DOHH2 (cell line): ENCODE measurements around the gene SPRED3.

ENCODE experiments used
- EZH2phosphoT487 ChIP-seq: fragments of 200-600 bp; sonication (generic); IDR thresholded peaks from 2 replicates; pipeline ENCODE4 v1.6.1; 2017; ENCODE audit warnings: borderline replicate concordance, mild to moderate bottlenecking, antibody characterized with exemption, low read length, moderate library complexity, mixed read lengths
- TF ChIP-seq, protein P1 (sequence below): fragments of 200-600 bp; sonication (generic); IDR thresholded peaks from one replicate; pipeline ENCODE4 v1.5.1; 2014; ENCODE audit warnings: antibody characterized with exemption, mild to moderate bottlenecking, low read depth, low read length; ENCODE audit not compliant: poor library complexity, severe bottlenecking

DNA sequence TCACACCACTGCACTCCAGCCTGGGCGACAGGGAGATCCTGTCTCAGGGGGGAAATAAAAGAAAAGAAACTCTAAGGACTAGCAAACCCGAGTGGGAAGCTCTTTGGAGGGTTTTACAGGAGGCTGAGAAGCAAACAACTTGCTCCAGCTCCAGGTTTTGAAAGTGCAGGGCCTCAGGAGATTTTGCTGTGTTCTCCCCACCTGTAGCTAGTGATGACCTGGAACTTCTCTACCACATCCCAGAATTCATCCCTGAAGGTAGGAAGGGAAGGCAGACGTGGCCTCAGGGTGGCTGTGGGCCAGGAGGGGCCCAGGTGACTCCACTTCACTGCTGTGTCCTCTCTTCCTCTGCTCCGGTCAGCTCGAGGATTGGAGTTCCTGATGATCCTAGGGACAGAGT is 30.4 kb upstream of the SPRED3 start:
- TF ChIP-seq, protein P1, sequence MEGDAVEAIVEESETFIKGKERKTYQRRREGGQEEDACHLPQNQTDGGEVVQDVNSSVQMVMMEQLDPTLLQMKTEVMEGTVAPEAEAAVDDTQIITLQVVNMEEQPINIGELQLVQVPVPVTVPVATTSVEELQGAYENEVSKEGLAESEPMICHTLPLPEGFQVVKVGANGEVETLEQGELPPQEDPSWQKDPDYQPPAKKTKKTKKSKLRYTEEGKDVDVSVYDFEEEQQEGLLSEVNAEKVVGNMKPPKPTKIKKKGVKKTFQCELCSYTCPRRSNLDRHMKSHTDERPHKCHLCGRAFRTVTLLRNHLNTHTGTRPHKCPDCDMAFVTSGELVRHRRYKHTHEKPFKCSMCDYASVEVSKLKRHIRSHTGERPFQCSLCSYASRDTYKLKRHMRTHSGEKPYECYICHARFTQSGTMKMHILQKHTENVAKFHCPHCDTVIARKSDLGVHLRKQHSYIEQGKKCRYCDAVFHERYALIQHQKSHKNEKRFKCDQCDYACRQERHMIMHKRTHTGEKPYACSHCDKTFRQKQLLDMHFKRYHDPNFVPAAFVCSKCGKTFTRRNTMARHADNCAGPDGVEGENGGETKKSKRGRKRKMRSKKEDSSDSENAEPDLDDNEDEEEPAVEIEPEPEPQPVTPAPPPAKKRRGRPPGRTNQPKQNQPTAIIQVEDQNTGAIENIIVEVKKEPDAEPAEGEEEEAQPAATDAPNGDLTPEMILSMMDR = no peak
- no peak for TF ChIP-seq EZH2phosphoT487
